HepG2 (cell line): ENCODE results near the gene ARHGAP23. TPM values are rescaled to one million over a fixed set of nuclear protein-coding genes. Genes with fewer than 3 reads are reported as not detected.
A peak's percentile ranks its signal among the peaks of the same experiment; 100 is the strongest.

ENCODE experiments used
- ATAC-seq: fragments of 200-7000 bp; cut with Tn5 transposase; 3 replicates; pipeline ENCODE4 v1.9.1; 2020; ENCODE audit warnings: mild to moderate bottlenecking, moderate library complexity
- BruUV-seq: library from RNA; stranded (reverse); fragments of 400-500 nt; replicated peaks from 2 replicates; lab custom pipeline; 2021; lab: Mats Ljungman, UMichigan
- CTCF ChIA-PET: fragments of 300-600 bp; formaldehyde crosslinking; extraction: SDS; loops from one replicate; lab custom pipeline; 2021; ENCODE audit warnings: low total read pairs, inconsistent platforms, low intra/inter-chr PET ratio; lab: Yijun Ruan, JAX
- POLR2A ChIA-PET: fragments of 350-600 bp; sonication (Branson Sonifier 250); formaldehyde crosslinking; loops from one replicate; lab custom pipeline; 2020; ENCODE audit warnings: antibody characterized with exemption, inconsistent platforms; lab: Yijun Ruan, JAX
- DNase-seq: peaks from one replicate; pipeline ENCODE4 v3.0.0-alpha.2; 2015; ENCODE audit warnings: low spot score
- FAIRE-seq: peaks from 3 replicates; lab custom pipeline; 2011; peaks lifted over from hg19 to GRCh38; lab: Jason Lieb, UNC
- H2AFZ ChIP-seq: one replicate; pipeline ENCODE4 v1.6.1; 2011; ENCODE audit warnings: low read length, inconsistent platforms
- H3K27ac ChIP-seq: fragments of 300-600 bp; 3 replicates; pipeline ENCODE4 v1.8.0; 2011; ENCODE audit warnings: mixed run types, mild to moderate bottlenecking, mixed read lengths, low read length, inconsistent platforms; ENCODE audit not compliant: insufficient read depth; ENCODE audit errors: extremely low read length
- H3K27me3 ChIP-seq, 2 experiments: fragments of 200-600 bp in 1 of 2; 2 replicates in 1 of 2; 3 replicates in 1 of 2; pipeline versions ENCODE4 v1.6.0 to v1.8.0; 2011; ENCODE audit warnings: low read length in 2 of 2, mild to moderate bottlenecking in 2 of 2, moderate library complexity in 2 of 2, inconsistent platforms in 1 of 2; ENCODE audit not compliant: insufficient read depth in 2 of 2, control insufficient read depth in 1 of 2
- H3K36me3 ChIP-seq, 2 experiments: fragments of 200-600 bp in 1 of 2; replicated peaks in 1 of 2; 2 replicates in 1 of 2; 3 replicates in 1 of 2; pipeline versions ENCODE4 v1.5.1 to v1.8.0; 2011; ENCODE audit warnings: low read length in 2 of 2, inconsistent platforms in 1 of 2; ENCODE audit not compliant: insufficient read depth in 2 of 2, control insufficient read depth in 1 of 2
- H3K4me1 ChIP-seq: 2 replicates; pipeline ENCODE4 v1.5.1; 2012; ENCODE audit warnings: low read length, inconsistent platforms; ENCODE audit not compliant: insufficient read depth
- H3K4me2 ChIP-seq: 2 replicates; pipeline ENCODE4 v1.6.0; 2011; ENCODE audit warnings: low read depth, low read length, inconsistent platforms
- H3K4me3 ChIP-seq, 3 experiments: fragments of 200-600 bp in 1 of 3; sonication (generic), shearing (Covaris generic) in 1 of 3; replicated peaks in 1 of 3; 2 replicates each; pipeline ENCODE4 v1.5.1; 2011 to 2016; ENCODE audit warnings: low read length in 3 of 3, inconsistent platforms in 2 of 3, low read depth in 2 of 3, mild to moderate bottlenecking in 2 of 3, control low read depth in 1 of 3, mixed read lengths in 1 of 3; ENCODE audit not compliant: insufficient read depth in 1 of 3
- H3K79me2 ChIP-seq: one replicate; pipeline ENCODE4 v1.6.1; 2011; ENCODE audit warnings: low read length, inconsistent platforms; ENCODE audit not compliant: insufficient read depth
- H3K9ac ChIP-seq: 2 replicates; pipeline ENCODE4 v1.6.0; 2011; ENCODE audit warnings: mild to moderate bottlenecking, low read depth, low read length, inconsistent platforms; ENCODE audit not compliant: insufficient read depth
- H3K9me3 ChIP-seq: 2 replicates; pipeline ENCODE4 v1.5.1; 2012; ENCODE audit warnings: mild to moderate bottlenecking, low read length
- H4K20me1 ChIP-seq: 2 replicates; pipeline ENCODE4 v1.6.0; 2011; ENCODE audit warnings: inconsistent platforms, mild to moderate bottlenecking, low read length, moderate library complexity; ENCODE audit not compliant: insufficient read depth
- MTA1 ChIP-seq: sonication (generic); formaldehyde crosslinking; IDR thresholded peaks from 2 replicates; pipeline ENCODE4 v1.4.0; 2020; ENCODE audit warnings: missing genetic modification reagents, mild to moderate bottlenecking, borderline replicate concordance
- NFE2L1 ChIP-seq: sonication (generic); formaldehyde crosslinking; IDR thresholded peaks from 2 replicates; pipeline ENCODE4 v1.4.0; 2020; ENCODE audit warnings: missing genetic modification reagents, mild to moderate bottlenecking, borderline replicate concordance
- ZNF7 ChIP-seq: IDR thresholded peaks from 2 replicates; pipeline ENCODE4 v1.6.1; 2016; ENCODE audit warnings: missing biosample characterization, missing genetic modification reagents
- ZZZ3 ChIP-seq: sonication (generic); formaldehyde crosslinking; IDR thresholded peaks from 2 replicates; pipeline ENCODE4 v1.4.0; 2020; ENCODE audit warnings: missing genetic modification reagents, mild to moderate bottlenecking, borderline replicate concordance
- WGBS: methylation state at CpG from one replicate; pipeline ENCODE4 v1.1.6; 2017; ENCODE audit warnings: low lambda C conversion rate; 5-methylcytosine and 5-hydroxymethylcytosine counted together
- in situ Hi-C: cut with HindIII; loops from 2 replicates; pipeline ENCODE4 v1.10.0; 2017; ENCODE audit warnings: low pct_unique_long_range_greater_than_20kb; ENCODE audit not compliant: extremely low pct_ligation_motif_present
- intact Hi-C: fragments of 100-400 bp; cut with micrococcal nuclease; formaldehyde crosslinking; loops from one replicate; pipeline ENCODE4 v1.10.0; 2022; ENCODE audit not compliant: unreplicated experiment
- polyA plus RNA-seq, 8 experiments: library from polyadenylated mRNA; depleted of rRNA in 3 of 8; stranded (reverse) in 7 of 8; unstranded in 1 of 8; fragments of >200 nt; fragmentation: Illumina TruSeq in 4 of 8; extraction: Trizol in 4 of 8; gene quantifications; 2 replicates each; pipeline versions ENCODE4 v1.2.1 to v1.2.3, GENCODE V29; 2011 to 2016; ENCODE audit warnings: low read depth in 4 of 8, missing spikeins in 1 of 8, mixed read lengths in 1 of 8; ENCODE audit not compliant: insufficient read depth in 1 of 8
- total RNA-seq, 5 experiments: library from RNA; depleted of rRNA; stranded (reverse); fragments of >200 nt; fragmentation: Illumina TruSeq; extraction: Trizol; gene quantifications; 2 replicates each; pipeline ENCODE4 v1.2.3, GENCODE V29; 2016; ENCODE audit warnings: low read depth in 1 of 5

Gene ARHGAP23
- total and polyA plus RNA-seq, 2 of the 13 experiments (the other 11 are each of a cell fraction or from before 2014, with no cell fraction given) = 0.03 TPM; not detected in 1

- Histone ChIP-seq H3K9me3 (no peaks in the 10 kb centered on the region), H3K27ac (no peak overlapping the region), H3K4me3 (no peak overlapping the region)
- DNase-seq = no peak
- FAIRE-seq = no peak
- in situ Hi-C loops = no loop called here
- no peak for TF ChIP-seq ZNF7 (CRISPR knock-in tag)
- TF ChIP-seq, all 625 proteins: peak for 0
- Histone ChIP-seq H3K4me2 (no peak overlapping the region), H4K20me1 (no peaks in the 10 kb centered on the region; the same call in 1 of the 2 replicates), H2AFZ (no peak overlapping the region), H3K9ac (no peak overlapping the region), H3K79me2 (no peaks in the 10 kb centered on the region), H3K36me3 (no peaks in the 10 kb centered on the region), H3K27me3 (peaks cover 7 to 56% of the 10 kb centered on the region in 2 experiments), H3K4me1 (no peaks in the 10 kb centered on the region)
- WGBS = 9% methylated on average over 4 of the region's 4 CpGs
- ChIA-PET CTCF (no interaction called here), POLR2A (no interaction called here)
- intact Hi-C loops = no loop called here
- no peak for ATAC-seq
- BruUV-seq = no TSS peak
Measured at GRCh38 chr17:38442548-38442947, 14.3 kb downstream of the ARHGAP23 start.

- 0% methylated on average over 3 of the region's 7 CpGs for WGBS
- H3K27me3 ChIP-seq = peaks cover 7 to 60% of the 10 kb centered on the region in 2 experiments; a peak in 4 of 5 replicates
- BruUV-seq = no TSS peak
- H3K9me3 ChIP-seq = no peaks in the 10 kb centered on the region
- no peak overlapping the region for H2AFZ ChIP-seq
- H3K9ac ChIP-seq = no peak overlapping the region
- CTCF ChIA-PET = interaction anchor here (1.3 to 2.4 kb wide), 4 partner anchors 32 to 224 kb away, joined by 9 to 21 read pairs (median 15); no protein-coding TSS in a partner anchor
- no peaks in the 10 kb centered on the region for H3K79me2 ChIP-seq
- no peak overlapping the region for H3K4me2 ChIP-seq
- in situ Hi-C loops = no loop called here
- H3K27ac ChIP-seq = no peak overlapping the region
- H3K4me1 ChIP-seq = no peaks in the 10 kb centered on the region
- ATAC-seq = peak; percentile 10
- H3K36me3 ChIP-seq = no peaks in the 10 kb centered on the region
- no peak for FAIRE-seq
- POLR2A ChIA-PET = no interaction called here
- no peak for DNase-seq
- no peak overlapping the region for H3K4me3 ChIP-seq
- TF ChIP-seq NFE2L1 (CRISPR knock-in tag) (no peak), ZZZ3 (CRISPR knock-in tag) (0 out of 2 replicates have a peak, but pooled peaks have one; percentile 37), MTA1 (CRISPR knock-in tag) (0 out of 2 replicates have a peak, but pooled peaks have one; percentile 5)
- intact Hi-C loops = loop anchor here (1.0 to 2.0 kb wide), 2 partner anchors 31 to 41 kb away; no protein-coding TSS in a partner anchor
- no peaks in the 10 kb centered on the region; the same call in 1 of the 2 replicates for H4K20me1 ChIP-seq
Measured at GRCh38 chr17:38443356-38444031, 15.2 kb downstream of the ARHGAP23 start.
